Measurements from ENCODE around the gene CCBE1. TPM values are rescaled to one million over a fixed set of nuclear protein-coding genes. Genes with fewer than 3 reads are reported as not detected.

The CCBE1 gene
- total and polyA plus RNA-seq, 2 of the 4 experiments (the other 2 are of a cell fraction) = 64.8 to 148 TPM

DNA sequence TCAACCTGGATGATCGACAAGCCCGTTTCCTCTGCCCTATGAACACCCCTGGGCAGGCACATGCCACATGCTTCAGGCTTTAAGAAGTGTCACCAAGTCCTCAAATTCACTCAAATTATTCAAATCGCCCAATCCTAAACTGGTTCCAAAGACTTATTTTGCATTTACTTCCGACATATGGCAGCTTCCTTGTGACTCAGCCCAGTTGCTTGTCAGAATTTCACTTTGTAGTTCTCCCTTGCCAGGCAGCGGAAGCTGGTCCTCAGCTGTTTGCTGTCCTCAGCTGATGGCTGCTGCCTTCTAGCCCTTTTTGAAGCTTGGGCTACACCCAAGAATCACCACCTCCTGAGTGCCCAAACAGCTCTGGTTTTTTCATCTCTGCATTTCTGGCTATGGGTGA, 232.7 kb downstream of the CCBE1 start:
- WGBS, 2 experiments (ENCODE audit: extremely low coverage in 2 of 2, insufficient read length in 1 of 2) = 83% methylated on average over 5 of the region's 5 CpGs; no CpG with 5 or more reads in 1 of the 2 experiments
- Histone ChIP-seq H3K23ac (ENCODE audit: low read depth, low read length) (no peak overlapping the region), H2AK9ac (replicated peaks; ENCODE audit: low read depth, low read length, poor library complexity) (no peak overlapping the region), H3K36me3 (ENCODE audit: control insufficient read depth, insufficient read depth, low read length) (no peaks in the 10 kb centered on the region; the same call in 1 of the 2 replicates), H3K27ac (ENCODE audit: insufficient read depth, low read length) (no peak overlapping the region), H3K9me1 (ENCODE audit: insufficient read depth, low read length) (peaks cover 3% of the 10 kb centered on the region; the same call in 1 of the 2 replicates), H3K56ac (ENCODE audit: extremely low read depth, insufficient read depth, low read length) (no peak overlapping the region), H4K8ac (ENCODE audit: low read depth in 2 of 2, low read length in 2 of 2) (no peak overlapping the region), H2AK5ac (ENCODE audit: low read depth, low read length) (no peak overlapping the region), H3K79me1 (ENCODE audit: low read depth in 1 of 2, low read length in 2 of 2) (no peaks in the 10 kb centered on the region; a peak in 2 of 4 replicates), H3K27me3 (ENCODE audit: control insufficient read depth, insufficient read depth, low read length) (no peaks in the 10 kb centered on the region), H2AFZ (replicated peaks; ENCODE audit: low read length, poor library complexity) (no peak overlapping the region), H2BK120ac (ENCODE audit: low read depth, low read length) (no peak overlapping the region), H3K9me3 (ENCODE audit: control insufficient read depth, insufficient read depth, low read length) (no peaks in the 10 kb centered on the region), H4K5ac (ENCODE audit: low read depth, low read length) (no peak overlapping the region), H2BK5ac (ENCODE audit: low read depth, low read length, poor library complexity, severe bottlenecking) (no peak overlapping the region), H2BK15ac (ENCODE audit: low read depth, low read length) (no peak overlapping the region), H3K4me2 (ENCODE audit: low read depth, low read length) (no peak overlapping the region), H3K4me3 (ENCODE audit: insufficient read depth, low read depth, low read length) (no peak overlapping the region), H2BK20ac (ENCODE audit: low read depth, low read length) (no peak overlapping the region), H3K18ac (ENCODE audit: low read depth, low read length) (no peak overlapping the region; the same call in 1 of the 2 replicates), H3K4ac (ENCODE audit: low read depth, low read length) (no peak overlapping the region), H3K14ac (replicated peaks; ENCODE audit: low read depth, low read length) (no peak overlapping the region), H3K9ac (ENCODE audit: low read depth, low read length) (no peak overlapping the region), H3K4me1 (ENCODE audit: control insufficient read depth, insufficient read depth, low read length) (peaks cover 5% of the 10 kb centered on the region), H4K20me1 (ENCODE audit: insufficient read depth, low read length) (no peaks in the 10 kb centered on the region), H4K91ac (ENCODE audit: insufficient read depth, low read depth, low read length) (no peak overlapping the region)
- ATAC-seq (ENCODE audit: low read depth) (no peak), DNase-seq (no peak)
- intact Hi-C loops (cut with micrococcal nuclease) = no loop called here
- in situ Hi-C loops (cut with MboI; ENCODE audit: low sequenced_read_pairs) = loop anchor here (10.0 to 25.0 kb wide), 2 partner anchors 173 to 230 kb away; partner anchors contain the start of gene CCBE1
- ChIA-PET CTCF (interaction anchor here (1.0 kb wide), 1 partner anchor 359 kb away, joined by 3 read pairs; no protein-coding TSS in a partner anchor), POLR2A (ENCODE audit: unreplicated experiment) (no interaction called here)
- BruUV-seq (replicated peaks) = no TSS peak
- TF ChIP-seq SMC3 (IDR thresholded peaks at IDR 0.05; ENCODE audit: low read depth, low read length) = no peak
- dilution Hi-C loops (cut with HindIII; ENCODE audit: low sequenced_read_pairs, unreplicated experiment) = no loop called here

Measured in IMR-90 (cell line).